HEK293T (cell line): ENCODE data around the gene BEGAIN.

Experiments used
- ELF4 ChIP-seq: fragments of 450-650 bp; IDR thresholded peaks from 2 replicates; pipeline ENCODE4 v1.6.1; 2017; ENCODE audit warnings: antibody characterized with exemption
- FOXK2 ChIP-seq: fragments of 450-650 bp; IDR thresholded peaks from 2 replicates; pipeline ENCODE4 v1.6.1; 2016; ENCODE audit warnings: mild to moderate bottlenecking
- SP1 ChIP-seq: fragments of 450-650 bp; IDR thresholded peaks from 2 replicates; pipeline ENCODE4 v1.6.1; 2017
- TF ChIP-seq, protein P1 (sequence below): fragments of 450-650 bp; IDR thresholded peaks from 2 replicates; pipeline ENCODE4 v1.6.1; 2016

DNA sequence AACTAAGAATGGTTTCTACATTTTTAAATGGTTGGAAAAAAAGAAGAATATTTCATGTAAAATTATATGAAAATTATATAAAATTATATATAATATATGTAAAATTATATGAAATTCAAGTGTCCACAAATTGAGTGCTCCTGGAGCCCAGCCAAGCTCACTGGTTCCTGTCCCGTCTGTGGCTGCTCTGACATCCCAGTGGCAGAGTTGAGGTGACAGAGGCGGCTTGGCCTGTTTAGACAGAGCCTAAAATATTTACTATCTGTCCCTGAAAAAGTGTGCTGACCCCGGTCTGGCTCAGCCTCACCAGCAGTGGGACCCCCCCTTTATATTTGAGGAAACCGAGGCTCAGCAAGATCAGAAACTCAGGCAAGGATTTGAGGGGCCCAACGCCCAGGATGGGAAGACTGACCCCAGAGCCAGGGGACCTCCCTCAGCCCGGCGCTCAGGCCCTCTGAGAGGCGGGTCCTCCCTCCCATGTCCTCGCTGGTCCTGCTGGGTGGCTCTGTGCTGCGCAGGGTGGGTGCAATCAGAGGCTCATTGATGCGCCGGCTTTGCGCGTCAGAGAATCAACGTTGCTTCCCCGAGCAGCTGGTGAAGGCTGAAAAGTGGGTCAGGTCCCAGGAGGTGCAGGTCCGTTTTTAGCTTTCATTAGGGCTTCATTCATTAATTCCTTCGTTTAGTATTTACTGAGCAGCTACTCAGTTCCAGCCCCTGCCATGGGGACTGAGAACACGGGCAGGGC lies 21.5 kb upstream of the BEGAIN start:
- TF ChIP-seq SP1 (no peak), FOXK2 (no peak), ELF4 (no peak)
- TF ChIP-seq, protein P1, sequence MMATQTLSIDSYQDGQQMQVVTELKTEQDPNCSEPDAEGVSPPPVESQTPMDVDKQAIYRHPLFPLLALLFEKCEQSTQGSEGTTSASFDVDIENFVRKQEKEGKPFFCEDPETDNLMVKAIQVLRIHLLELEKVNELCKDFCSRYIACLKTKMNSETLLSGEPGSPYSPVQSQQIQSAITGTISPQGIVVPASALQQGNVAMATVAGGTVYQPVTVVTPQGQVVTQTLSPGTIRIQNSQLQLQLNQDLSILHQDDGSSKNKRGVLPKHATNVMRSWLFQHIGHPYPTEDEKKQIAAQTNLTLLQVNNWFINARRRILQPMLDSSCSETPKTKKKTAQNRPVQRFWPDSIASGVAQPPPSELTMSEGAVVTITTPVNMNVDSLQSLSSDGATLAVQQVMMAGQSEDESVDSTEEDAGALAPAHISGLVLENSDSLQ = no peak
